Right lung (tissue), 10 donors: ENCODE results near the gene DMRT3. TPM values are rescaled to one million over a fixed set of nuclear protein-coding genes. Genes with fewer than 3 reads are reported as not detected.

Experiments used
- DNase-seq, 2 donors: peaks; one replicate each; pipeline ENCODE4 v3.0.0-alpha.2; 2013
- long read RNA-seq, 8 donors: transcript quantifications; one replicate each; lab custom pipeline, GENCODE V29; 2026
- polyA plus RNA-seq, 5 donors: library from polyadenylated mRNA; unstranded; fragments of 120-200 nt; gene quantifications; one replicate each; pipeline versions ENCODE4 v1.2.1 to v1.2.3, GENCODE V29; 2013; ENCODE audit warnings: inconsistent platforms in 1 of 5, low replicate concordance in 1 of 5; ENCODE audit not compliant: insufficient read length in 5 of 5, insufficient read depth in 1 of 5

DMRT3 gene, protein sequence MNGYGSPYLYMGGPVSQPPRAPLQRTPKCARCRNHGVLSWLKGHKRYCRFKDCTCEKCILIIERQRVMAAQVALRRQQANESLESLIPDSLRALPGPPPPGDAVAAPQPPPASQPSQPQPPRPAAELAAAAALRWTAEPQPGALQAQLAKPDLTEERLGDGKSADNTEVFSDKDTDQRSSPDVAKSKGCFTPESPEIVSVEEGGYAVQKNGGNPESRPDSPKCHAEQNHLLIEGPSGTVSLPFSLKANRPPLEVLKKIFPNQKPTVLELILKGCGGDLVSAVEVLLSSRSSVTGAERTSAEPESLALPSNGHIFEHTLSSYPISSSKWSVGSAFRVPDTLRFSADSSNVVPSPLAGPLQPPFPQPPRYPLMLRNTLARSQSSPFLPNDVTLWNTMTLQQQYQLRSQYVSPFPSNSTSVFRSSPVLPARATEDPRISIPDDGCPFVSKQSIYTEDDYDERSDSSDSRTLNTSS
- polyA plus RNA-seq = under 1 TPM in 1 of 5 donors, not detected in 4; 0.08 TPM
- long read RNA-seq, donor 1 = 0 reads
- long read RNA-seq, donor 2 = 0 reads
- long read RNA-seq, donor 3 = 0 reads
- long read RNA-seq, donor 4 = 0 reads
- long read RNA-seq, donor 5 = 0 reads
- long read RNA-seq, donor 6 = 0 reads
- long read RNA-seq, donor 7 = 0 reads
- long read RNA-seq, donor 8 = 0 reads

GRCh38 chr9:976258-976942, at the start of gene DMRT3:
Gene DMRT3, plus strand, starts transcription at chr9:976655. Its CDS starts 347 bp downstream, at chr9:977002.
- DNase-seq = no peak

GRCh38 chr9:926976-927375, 49.5 kb upstream of the DMRT3 start:
- no peak for DNase-seq

- DNase-seq = no peak
These were observed 48.0 kb upstream of the DMRT3 start for GRCh38 chr9:928363-929042.

GRCh38 chr9:929719-930118, 46.7 kb upstream of the DMRT3 start:
- DNase-seq = no peak

DNA sequence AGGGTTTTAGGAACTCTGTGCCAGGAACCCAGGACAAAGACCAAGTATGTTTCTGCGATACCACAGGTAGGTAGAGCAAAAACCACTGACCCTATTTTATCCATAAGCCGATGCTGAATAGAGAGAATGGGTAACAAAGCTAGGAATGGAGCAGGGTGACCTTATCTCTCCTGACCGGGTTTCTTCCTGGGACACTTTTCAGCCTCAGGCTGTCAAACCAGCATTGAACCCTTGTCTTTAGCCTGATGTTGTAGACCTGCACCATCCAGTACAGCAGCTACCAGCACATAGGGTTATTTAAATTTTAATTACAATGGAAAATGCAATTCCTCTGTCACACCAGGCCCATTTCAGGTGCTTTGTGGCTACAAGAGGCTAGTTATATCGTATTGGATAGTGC, 43.1 kb upstream of the DMRT3 start:
- no peak for DNase-seq

DNA sequence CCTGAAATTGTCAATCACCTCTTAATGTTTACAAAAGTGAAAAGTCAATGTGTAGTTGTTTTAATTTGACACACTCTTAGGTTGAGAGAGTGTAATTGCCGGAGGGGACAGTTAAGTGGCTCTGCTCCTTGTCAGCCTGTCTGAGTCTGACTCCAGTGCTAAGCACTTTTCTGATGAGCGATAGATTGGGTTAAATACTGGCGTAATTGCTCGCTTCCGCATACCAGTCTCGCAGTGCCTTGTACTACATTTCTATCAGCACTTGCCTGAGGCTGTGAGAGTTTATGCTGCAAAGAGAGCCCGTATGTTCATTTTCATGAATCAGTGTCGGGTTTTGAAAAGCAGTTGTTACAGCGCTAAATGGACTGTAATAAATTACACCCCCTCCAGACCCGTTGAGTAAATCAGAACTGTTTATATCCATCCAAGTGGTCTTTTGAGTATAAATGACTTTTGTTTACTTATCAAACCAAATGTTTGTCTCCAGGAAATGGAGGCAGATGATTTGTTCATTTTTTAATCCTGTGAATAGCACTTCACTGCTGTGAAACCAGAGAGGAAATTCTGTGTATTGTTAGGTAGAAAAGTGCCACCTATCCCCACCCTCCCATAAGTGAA, 41.0 kb upstream of the DMRT3 start:
- DNase-seq = peak; percentile 37 to 56

DNA sequence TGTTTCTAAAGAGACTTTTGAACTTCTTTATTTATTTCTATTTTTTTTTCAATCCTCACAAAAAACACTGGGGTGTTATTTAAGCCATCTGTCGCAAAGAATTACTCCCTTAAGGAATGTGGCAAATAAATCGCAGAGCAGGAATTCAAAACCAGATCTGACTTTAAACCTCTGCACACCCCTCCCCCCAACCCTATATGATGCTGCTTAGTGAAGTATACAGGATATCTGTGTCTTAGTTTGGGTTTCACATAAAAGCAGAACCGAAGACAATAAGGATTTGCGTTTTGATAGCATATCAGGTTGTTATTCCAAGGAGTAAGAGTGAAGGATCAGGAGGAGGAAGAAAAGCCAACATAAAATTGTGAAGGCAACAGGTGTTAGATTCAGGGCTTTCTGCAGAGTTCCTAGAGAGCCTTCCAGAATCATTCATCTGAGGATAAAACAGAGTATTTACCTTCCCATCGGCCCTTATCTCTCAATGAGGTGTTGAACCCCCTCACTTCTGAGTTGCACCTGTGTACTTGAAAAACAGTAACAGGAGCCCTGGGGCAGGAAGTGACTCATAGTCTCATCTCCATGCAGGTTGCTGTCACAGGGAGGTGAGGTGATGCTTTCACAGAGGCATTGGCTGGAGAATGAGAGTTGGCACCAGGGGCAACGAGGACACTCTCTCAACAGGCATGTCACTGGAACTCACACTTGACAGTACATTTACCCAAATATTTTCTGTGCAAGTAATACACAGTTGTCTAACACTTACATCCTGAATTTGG, 33.5 kb upstream of the DMRT3 start:
- no peak for DNase-seq

- DNase-seq = no peak
These were observed 28.5 kb upstream of the DMRT3 start for GRCh38 chr9:947985-948384.

DNA sequence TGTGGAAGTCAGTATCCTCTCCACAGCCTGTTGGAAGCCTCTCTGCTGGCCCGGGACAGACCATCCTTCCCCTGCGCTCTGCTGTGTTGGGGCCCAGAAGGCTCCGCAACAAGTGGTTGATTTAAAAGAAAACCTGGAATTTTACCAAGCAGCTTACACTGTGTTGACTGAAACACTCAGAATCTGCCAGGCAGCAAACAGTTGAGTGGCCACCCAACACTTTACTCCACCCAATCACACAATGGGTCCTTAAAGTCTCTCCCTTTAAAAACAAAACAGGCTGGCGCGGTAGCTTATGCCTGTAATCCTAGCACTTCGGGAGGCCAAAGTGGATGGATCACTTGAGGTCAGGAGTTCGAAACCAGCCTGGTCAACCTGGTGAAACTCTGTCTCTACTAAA, 28.0 kb upstream of the DMRT3 start:
- peak in 1 of 2 donors; percentile 43 for DNase-seq

GRCh38 chr9:950139-950538, 26.3 kb upstream of the DMRT3 start:
- DNase-seq = no peak

GRCh38 chr9:952546-952945, 23.9 kb upstream of the DMRT3 start:
- no peak for DNase-seq

GRCh38 chr9:959105-959504, 17.4 kb upstream of the DMRT3 start:
- DNase-seq = no peak

GRCh38 chr9:959914-960313, 16.5 kb upstream of the DMRT3 start:
- DNase-seq = no peak

- DNase-seq = no peak
These were observed 14.4 kb upstream of the DMRT3 start for GRCh38 chr9:962023-962422.

DNA sequence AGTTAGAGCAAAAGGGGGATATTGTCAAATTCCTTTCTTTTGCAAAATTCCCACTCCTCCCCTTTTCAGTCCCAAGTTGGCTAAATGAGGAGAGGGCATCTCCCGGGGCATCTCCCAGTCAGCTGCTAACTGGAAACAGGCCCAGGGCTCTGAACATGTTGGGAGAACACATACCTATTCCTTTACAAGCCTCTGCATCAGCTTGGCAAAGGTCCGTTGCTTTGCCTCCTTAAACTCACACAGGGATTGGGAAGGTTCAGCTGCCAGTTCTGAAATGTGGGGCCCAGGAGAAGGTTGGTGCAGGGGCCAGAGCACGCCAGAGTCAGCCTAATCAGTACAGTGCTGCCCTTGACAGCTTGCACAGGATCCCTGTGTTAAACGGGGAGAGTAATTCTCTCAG, 11.0 kb upstream of the DMRT3 start:
- no peak for DNase-seq

- no peak for DNase-seq
These were observed 9.6 kb upstream of the DMRT3 start for GRCh38 chr9:966870-967269.

DNA sequence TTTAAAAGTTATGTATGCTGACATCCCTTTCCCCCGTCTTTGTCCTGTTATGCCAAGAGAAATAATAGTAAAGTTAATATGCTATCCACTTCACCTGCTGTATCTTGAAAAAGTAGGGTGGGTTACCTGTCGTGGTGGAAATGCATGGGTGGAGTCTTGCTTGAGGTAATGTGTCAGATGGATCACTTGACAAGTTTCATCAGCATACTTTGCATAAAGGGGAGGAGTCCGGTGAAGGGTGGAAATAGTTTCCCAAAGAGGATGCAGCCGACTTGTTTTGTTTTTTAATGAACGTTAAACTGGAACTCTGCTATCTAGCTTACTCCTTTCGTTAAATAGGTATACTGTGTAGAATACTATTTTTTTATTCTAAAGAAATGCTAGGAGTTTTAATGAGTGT, 9.0 kb upstream of the DMRT3 start:
- DNase-seq = no peak

GRCh38 chr9:967903-968641, 8.4 kb upstream of the DMRT3 start:
- DNase-seq = no peak

DNA sequence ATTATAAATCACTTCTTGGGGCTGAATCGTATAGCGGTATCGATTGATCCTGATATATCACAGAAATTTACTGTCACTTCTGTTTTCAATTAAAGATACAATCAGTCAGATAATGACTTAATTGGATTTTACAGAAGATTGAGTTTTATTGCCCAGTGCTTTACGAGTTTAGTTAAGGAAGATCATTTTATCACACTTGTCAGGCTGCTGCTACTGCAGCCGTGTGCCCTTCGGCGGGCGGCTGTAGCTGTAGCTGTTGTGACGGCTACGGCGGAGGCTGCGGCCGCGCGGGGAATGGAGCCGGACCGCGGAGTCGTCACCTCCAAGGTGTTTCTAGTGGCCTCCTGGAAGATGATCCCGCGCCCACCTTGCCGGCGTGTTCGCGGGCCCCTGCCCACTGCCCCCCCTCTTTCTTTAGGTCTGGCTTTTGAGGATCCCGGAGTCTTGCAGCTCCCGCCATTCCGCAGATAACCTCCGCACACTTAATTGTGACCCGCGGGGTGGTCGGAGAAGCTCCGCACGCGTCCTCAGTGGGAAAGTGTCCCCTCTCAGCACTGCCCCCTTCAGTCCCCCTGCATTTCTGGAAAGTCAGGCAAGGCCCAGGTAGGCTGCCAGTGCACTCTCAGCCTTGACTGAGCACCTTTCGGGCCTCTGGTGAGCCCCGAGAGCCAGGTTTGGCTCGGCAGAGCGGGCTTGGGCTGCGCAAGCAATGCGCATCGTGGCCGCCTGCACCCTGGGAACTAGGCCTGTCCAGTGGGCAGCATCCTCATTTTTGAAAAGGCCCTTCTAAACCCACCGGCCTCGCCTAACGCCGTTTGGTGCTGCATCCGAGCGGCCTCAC, 6.9 kb upstream of the DMRT3 start:
- no peak for DNase-seq
